Osteocyte (in vitro differentiated cells): ENCODE measurements around the gene TMEM198. TPM values are rescaled to one million over a fixed set of nuclear protein-coding genes. Genes with fewer than 3 reads are reported as not detected.
A peak's percentile ranks its signal among the peaks of the same experiment; 100 is the strongest.

Experiments used
- DNase-seq: peaks from one replicate; pipeline ENCODE4 v3.0.0; 2021; ENCODE audit warnings: mixed read lengths; ENCODE audit not compliant: unreplicated experiment; ENCODE audit errors: extremely low spot score
- H3K27ac Mint-ChIP-seq: one replicate; pipeline ENCODE4 v1.8.0; 2021; ENCODE audit warnings: mild to moderate bottlenecking, mixed read lengths; ENCODE audit not compliant: unreplicated experiment
- H3K27me3 Mint-ChIP-seq: one replicate; pipeline ENCODE4 v1.8.0; 2021; ENCODE audit warnings: mixed read lengths; ENCODE audit not compliant: unreplicated experiment
- H3K36me3 Mint-ChIP-seq: one replicate; pipeline ENCODE4 v1.8.0; 2021; ENCODE audit warnings: mixed read lengths; ENCODE audit not compliant: unreplicated experiment
- H3K4me1 Mint-ChIP-seq: one replicate; pipeline ENCODE4 v1.8.0; 2021; ENCODE audit warnings: mixed read lengths; ENCODE audit not compliant: unreplicated experiment
- H3K4me3 Mint-ChIP-seq: one replicate; pipeline ENCODE4 v1.8.0; 2021; ENCODE audit warnings: mild to moderate bottlenecking, moderate library complexity, mixed read lengths; ENCODE audit not compliant: unreplicated experiment
- H3K9me3 Mint-ChIP-seq: one replicate; pipeline ENCODE4 v1.8.0; 2021; ENCODE audit warnings: mixed read lengths; ENCODE audit not compliant: unreplicated experiment
- total RNA-seq: library from RNA; stranded (reverse); gene quantifications from 2 replicates; pipeline ENCODE4 v1.2.1, GENCODE V29; 2021
- TF ChIP-seq, protein P1 (sequence below): fragments of 200-600 bp; sonication (generic); IDR thresholded peaks from 2 replicates; pipeline ENCODE4 v1.5.0; 2021; ENCODE audit warnings: antibody characterized with exemption, mild to moderate bottlenecking, moderate library complexity

TMEM198 gene
- total RNA-seq, 1 donor from 2014 or later = 5.3 TPM

DNA sequence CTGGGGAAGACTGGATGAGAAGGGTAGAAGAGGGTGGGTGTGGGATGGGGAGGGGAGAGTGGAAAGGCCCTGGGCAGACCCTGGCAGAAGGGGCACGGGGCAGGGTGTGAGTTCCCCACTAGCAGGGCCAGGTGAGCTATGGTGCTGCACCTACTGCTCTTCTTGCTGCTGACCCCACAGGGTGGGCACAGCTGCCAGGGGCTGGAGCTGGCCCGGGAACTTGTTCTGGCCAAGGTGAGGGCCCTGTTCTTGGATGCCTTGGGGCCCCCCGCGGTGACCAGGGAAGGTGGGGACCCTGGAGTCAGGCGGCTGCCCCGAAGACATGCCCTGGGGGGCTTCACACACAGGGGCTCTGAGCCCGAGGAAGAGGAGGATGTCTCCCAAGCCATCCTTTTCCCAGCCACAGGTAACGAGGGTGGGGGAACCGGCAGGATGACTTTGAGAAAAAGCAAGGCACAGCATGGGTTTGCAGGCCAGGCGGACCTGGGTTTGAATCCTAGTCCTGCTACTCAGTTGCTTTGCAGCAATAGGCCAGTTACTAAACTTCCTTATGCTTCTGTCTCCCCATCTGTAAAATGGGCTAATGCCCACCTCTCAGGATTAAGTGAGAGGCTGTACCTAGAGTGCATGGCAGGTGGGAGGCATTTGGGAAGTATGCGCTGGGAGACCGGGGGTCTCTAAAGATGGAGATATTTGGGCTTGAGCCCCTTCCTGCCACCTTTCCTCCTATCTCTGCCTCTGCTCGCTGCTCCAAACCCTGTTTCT lies 28.6 kb downstream of the TMEM198 start, which contains the start of gene INHA:
Gene INHA, plus strand, starts transcription at position 74 of the 765 bp plus-strand sequence. Its CDS starts 65 bp downstream, at position 139.
- TF ChIP-seq, protein P1, sequence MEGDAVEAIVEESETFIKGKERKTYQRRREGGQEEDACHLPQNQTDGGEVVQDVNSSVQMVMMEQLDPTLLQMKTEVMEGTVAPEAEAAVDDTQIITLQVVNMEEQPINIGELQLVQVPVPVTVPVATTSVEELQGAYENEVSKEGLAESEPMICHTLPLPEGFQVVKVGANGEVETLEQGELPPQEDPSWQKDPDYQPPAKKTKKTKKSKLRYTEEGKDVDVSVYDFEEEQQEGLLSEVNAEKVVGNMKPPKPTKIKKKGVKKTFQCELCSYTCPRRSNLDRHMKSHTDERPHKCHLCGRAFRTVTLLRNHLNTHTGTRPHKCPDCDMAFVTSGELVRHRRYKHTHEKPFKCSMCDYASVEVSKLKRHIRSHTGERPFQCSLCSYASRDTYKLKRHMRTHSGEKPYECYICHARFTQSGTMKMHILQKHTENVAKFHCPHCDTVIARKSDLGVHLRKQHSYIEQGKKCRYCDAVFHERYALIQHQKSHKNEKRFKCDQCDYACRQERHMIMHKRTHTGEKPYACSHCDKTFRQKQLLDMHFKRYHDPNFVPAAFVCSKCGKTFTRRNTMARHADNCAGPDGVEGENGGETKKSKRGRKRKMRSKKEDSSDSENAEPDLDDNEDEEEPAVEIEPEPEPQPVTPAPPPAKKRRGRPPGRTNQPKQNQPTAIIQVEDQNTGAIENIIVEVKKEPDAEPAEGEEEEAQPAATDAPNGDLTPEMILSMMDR = no peak
- Mint-ChIP-seq H3K36me3 (peaks cover 9% of the 10 kb centered on the region), H3K27ac (peak within 1 kb of the TSS; percentile 78), H3K4me1 (peaks cover 28% of the 10 kb centered on the region), H3K9me3 (no peaks in the 10 kb centered on the region), H3K27me3 (peaks cover 6% of the 10 kb centered on the region), H3K4me3 (peak within 1 kb of the TSS; percentile 71)
- DNase-seq = no peak

DNA sequence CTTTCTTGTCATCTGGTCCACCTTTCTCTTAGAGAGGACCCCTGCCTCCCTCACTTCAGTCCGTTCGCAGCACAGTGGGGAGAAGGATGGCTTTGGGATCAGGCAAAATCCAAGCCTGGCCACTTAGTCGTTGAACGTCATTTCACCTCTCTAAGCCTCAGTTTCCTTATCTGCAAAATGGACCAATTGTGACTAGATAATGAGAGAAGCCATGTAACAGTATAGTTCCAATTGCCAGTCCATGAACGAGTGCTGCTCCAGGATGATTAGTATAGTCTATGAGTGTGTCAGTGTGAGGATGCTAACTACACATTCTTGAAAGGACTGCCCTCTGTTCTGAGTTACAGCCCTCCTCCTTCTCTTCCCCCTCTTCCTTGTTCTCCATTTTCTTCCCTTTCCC lies 29.3 kb downstream of the TMEM198 start:
- Mint-ChIP-seq H3K27ac (no peak overlapping the region), H3K9me3 (no peaks in the 10 kb centered on the region), H3K27me3 (peaks cover 6% of the 10 kb centered on the region), H3K36me3 (peaks cover 7% of the 10 kb centered on the region), H3K4me3 (no peak overlapping the region), H3K4me1 (peaks cover 28% of the 10 kb centered on the region)
- no peak for DNase-seq
- TF ChIP-seq, protein P1 = no peak

DNA sequence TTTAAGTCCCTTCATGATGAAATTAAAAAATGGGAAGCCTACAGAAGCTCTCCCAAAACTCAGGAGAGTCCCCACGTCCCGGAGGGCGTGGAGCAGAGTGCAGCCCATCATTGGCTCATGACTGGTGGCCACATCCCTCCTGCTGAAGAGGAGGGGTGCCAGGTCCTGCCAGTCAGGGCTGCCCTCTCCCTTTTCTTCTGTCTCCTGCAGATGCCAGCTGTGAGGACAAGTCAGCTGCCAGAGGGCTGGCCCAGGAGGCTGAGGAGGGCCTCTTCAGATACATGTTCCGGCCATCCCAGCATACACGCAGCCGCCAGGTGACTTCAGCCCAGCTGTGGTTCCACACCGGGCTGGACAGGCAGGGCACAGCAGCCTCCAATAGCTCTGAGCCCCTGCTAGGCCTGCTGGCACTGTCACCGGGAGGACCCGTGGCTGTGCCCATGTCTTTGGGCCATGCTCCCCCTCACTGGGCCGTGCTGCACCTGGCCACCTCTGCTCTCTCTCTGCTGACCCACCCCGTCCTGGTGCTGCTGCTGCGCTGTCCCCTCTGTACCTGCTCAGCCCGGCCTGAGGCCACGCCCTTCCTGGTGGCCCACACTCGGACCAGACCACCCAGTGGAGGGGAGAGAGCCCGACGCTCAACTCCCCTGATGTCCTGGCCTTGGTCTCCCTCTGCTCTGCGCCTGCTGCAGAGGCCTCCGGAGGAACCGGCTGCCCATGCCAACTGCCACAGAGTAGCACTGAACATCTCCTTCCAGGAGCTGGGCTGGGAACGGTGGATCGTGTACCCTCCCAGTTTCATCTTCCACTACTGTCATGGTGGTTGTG lies 30.9 kb downstream of the TMEM198 start:
- no peak overlapping the region for H3K27ac Mint-ChIP-seq
- peaks cover 6% of the 10 kb centered on the region for H3K27me3 Mint-ChIP-seq
- peaks cover 2% of the 10 kb centered on the region for H3K36me3 Mint-ChIP-seq
- TF ChIP-seq, protein P1 = no peak
- peaks cover 24% of the 10 kb centered on the region for H3K4me1 Mint-ChIP-seq
- no peaks in the 10 kb centered on the region for H3K9me3 Mint-ChIP-seq
- DNase-seq = no peak
- no peak overlapping the region for H3K4me3 Mint-ChIP-seq

DNA sequence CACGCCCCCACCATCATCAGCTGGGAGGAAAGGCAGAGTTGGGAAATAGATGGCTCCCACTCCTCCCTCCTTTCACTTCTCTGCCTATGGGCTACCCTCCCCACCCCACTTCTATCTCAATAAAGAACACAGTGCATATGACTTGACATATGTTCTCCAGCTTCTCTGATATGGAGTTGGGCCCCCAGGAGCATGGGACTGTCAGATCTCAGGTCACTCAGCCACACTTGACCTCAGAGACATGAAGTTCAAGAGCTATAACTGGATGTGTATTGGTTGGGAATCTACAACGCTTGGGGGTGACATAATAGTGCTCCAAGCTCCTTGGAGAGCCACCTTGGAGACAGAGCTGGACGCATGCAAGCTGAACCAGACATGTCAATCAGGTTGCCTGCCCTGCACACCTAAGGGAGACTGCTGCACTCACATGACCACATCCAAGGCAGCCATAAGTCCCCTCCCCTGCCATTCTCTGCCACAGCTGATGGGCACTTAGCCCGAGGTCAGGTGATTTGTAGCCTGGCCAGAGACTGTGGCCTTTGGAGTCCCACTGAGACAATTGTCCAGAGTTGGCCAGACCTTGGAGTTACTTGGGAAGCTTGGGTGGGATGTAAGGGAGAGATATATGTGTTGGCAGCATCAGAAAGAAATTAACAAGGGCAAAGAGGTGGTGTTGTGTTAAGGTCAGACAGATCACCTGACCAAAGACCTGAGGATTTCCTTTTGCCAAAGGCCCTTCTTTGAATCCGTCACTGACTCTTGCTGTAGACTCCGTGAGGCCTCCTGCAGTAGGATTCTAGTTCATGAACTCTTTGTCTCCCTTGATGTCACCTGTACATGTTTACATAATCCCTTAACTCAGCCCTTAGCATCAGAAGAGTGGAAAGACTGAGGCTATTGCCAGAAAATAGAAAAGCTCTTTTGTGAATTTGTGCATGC lies 32.0 kb downstream of the TMEM198 start:
- DNase-seq = no peak
- Mint-ChIP-seq H3K9me3 (no peaks in the 10 kb centered on the region), H3K27me3 (peaks cover 6% of the 10 kb centered on the region), H3K27ac (no peak overlapping the region), H3K4me3 (no peak overlapping the region), H3K36me3 (no peaks in the 10 kb centered on the region), H3K4me1 (peaks cover 18% of the 10 kb centered on the region)
- TF ChIP-seq, protein P1 = no peak
